ENCODE data around the gene HBD.

DNA sequence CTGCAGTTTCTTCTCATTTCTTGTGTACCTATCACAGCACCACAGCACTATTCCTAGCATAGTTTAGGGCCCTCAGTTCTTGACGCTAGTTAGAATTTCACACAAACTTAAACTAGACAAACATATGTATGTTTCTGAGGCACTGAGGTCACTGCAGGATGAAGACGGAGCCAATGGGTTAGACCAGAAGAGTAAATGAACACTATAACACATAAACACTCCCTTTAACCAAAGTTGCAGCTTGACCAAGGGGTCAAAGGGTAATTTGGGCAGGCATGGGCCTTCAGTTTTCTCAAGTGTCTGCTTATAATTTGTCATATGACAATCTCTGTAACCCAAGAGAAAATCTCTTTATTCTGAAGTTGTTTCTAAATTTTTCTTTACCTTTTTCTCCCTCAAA lies 48.3 kb upstream of the HBD start:
- TF ChIP-seq POLR2A (IDR thresholded peaks at IDR 0.05; ENCODE audit: low read depth, low read length) = no peak
- TF ChIP-seq POLR2AphosphoS5 (IDR thresholded peaks at IDR 0.05; ENCODE audit: low read depth, low read length) = no peak
